Measurements from ENCODE around the gene TUBA4A. TPM values are rescaled to one million over a fixed set of nuclear protein-coding genes. Genes with fewer than 3 reads are reported as not detected.

TUBA4A gene
- 100 to 1,000 TPM; 217 to 228 TPM for total RNA-seq

DNA sequence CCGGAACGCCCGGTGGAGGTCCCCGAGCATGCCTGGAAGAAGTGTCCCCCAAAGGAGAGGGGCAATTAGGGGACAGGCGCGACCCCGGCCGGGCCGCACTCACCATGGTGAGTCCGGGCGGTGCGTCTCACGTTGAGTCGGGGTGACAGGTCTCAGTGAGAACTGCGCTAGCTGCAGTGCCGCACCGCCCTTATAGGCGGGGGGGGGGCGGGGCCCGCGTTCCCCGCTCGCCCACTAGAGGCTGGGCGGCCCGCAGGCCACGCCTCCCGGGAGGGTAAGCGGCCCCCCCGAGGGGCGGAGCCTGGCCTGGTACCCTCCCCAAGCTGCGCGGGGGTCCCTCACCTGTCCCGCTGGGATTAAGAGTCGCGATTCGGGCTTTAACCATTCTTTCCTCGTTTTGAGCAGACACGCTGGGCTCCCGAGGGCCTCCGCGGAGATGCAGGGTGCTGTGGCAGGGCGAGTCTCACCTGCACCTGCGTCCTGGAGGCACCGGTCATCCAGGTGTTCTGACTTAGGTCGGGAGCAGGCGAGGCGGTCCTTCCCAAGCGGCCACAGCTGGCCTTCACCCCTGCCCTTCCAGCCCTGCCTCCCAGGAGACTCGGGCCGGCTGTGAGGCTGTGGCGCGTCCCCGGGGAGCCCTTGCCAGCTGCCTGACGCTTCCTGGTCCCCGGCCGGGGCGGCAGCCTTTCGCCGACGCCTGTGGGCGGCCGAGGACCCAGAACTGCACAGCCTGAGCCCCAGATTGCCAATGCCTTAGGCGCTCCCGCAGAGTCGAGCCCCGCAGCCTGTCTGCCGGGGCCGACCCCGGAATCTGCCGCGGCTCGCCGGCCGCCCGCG is at the start of gene TUBA4A:
TSS of gene TUBA4A (minus strand) at position 166 of the 837 bp plus-strand sequence. CDS start at position 106, 60 bp downstream.

DNA sequence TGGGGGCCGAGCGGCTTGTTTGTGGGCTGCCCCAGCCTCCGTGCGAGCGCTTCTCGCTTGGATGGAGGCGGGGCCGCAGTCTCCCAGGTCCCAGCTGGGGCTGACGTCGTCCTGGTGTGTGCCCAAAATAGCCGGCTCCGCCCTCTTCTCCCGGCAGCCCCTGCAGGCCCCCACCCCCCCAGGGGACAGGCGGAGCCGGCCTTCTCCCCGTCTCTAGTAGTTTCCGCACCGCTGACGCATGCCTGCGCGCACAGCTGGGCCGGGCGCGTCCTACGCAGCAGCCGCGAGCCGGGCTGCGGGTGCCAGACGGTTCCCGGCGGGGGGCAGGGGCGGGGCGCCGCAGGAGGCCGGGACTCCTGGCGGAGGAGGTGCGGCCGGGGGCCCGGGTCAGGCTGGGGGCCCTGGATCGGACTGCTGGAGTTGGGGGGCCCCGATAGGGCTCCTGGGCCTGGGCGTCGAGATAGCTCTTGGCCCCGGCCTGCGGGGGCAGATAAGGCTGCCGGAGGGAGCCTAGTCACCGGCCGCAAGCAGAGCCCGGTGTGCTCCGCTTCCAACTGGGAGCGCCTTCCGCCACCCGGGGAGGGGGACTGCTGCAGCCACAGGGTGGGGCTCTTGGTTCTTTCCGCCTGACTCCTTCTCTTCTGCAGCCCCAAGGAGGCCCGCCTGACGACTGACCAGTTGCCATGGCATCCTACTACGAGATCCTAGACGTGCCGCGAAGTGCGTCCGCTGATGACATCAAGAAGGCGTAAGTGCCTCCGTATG is 25.6 kb upstream of the TUBA4A start, which contains the start of gene DNAJB2:
TSS of gene DNAJB2 (plus strand) at position 216 of the 765 bp plus-strand sequence. CDS start at position 684, 468 bp downstream.

DNA sequence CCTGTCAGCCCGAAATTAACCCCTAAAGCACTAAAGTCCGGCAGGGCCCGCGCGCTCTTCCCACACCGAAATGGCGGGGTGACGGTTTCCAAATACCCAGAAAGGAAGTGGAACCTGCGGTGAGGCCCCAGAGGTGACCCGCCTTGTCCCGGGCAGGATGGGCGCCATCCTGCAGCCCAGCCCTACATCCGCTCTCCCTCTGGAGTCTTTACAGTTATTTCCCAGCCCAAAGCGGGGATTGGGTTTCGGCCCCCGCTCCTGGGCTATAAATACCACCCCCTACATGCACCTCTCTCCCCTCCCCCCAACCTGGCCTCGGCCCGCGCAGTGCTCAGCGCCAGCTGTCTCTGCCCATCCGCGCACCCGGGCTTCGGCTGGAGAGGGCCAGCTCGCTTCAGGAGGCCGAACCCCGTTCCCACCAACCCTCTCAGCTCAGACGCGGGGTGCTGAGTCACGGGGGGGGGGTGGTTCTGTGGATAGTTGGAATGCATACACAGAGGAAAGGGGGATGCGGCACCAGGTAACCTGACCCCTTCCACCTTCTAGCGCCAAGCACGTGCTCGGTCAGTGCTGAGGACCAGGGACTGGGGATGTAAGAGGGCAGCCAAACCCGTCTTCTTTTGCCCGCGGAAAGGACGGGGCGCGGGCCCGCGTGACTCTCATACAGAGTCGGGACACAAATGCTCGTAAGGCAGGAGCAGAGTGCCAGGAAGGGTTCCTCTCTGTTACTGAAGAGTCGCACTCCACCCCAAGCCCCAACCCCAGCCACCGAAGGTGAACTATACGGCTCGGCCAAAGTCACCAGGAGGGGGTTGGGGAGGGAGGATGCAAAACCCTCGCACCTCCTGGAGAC is 592 bp downstream of the TUBA4A start, which contains the start of gene TUBA4B:
TSS of gene TUBA4B (plus strand) at position 344 of the 853 bp plus-strand sequence. CDS start at position 509, 165 bp downstream.

DNA sequence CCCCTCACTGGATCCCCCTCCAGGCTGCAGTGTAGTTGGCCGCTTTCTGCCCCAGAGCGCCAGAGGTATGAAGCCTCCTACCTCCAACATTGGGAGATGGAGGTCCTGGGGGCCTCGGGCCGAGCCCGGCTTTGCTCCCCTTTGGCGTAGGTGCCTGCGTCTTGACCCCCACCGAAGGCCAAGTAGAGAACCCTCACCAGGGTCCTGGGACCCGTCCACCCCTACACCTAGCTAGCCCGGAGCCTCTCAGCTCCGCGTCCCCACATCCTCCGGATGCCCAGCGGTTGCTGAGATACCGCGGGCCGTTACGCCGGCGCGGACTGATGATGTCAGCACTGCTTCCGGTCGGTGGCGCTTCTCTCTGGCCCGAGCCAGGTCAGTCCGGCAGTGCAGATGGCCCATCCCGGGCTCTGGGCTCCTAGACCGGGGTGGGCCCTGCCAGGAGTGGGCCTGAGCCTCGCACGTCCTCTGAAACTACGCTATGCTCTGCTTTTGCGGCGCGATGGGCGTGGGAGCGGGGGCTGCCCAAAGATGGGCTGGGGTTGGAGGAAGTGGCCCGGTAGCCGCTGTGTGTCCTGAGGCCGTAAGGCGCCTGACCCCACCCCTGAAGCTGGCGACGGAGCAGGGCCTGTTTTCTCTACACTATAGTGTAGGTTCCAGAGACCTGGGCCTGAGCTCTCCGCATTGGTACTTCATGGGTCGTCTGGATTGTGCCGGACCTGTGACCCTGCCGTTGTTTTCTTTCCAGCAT is 8.4 kb downstream of the TUBA4A start, which contains the start of the genes GLB1L and STK16:
TSS of gene GLB1L (minus strand) at position 297 of the 751 bp plus-strand sequence. CDS start 1,871 bp downstream, outside the sequence.
TSS of gene STK16 (plus strand) at position 332 of the 751 bp plus-strand sequence. CDS start 521 bp downstream, outside the sequence.

DNA sequence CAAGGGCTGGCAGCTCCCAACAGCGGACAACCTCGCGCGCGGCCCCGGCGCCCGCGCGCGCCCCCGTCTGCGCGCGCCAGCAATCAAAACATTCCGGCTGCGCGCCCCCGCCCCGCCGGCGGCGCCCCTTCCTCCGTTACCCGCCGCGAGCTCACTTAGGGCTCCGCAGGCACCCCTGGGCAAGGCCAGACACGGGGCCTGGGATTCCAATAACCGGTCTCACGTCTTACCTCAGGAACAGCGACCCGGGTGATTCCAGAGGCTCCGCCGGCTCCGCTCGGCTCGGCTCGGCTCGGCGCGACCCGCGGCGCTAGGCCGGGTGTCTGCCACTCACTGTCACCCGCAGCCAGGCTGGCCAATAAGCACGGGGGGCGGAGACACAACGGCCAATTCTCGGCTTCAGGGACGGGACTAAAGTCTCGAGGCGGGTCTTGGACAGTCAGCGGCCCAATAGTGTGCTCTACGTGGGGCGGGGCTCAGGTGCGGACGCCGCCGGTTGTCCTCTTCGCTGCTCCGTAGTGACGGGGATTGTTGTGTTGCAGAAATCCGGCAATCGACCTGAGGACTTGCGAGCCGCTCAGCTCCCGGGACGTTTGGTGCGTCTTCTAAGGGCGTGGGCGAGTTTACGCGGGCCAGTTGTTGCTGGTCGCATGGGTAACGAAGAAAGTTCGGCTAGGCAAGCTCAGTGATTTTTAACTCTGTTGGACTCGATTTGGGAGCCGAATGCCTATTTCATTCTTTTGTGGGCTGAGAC is 24.2 kb downstream of the TUBA4A start, which contains the start of the genes ANKZF1 and ATG9A:
TSS of gene ANKZF1 (plus strand) at position 502 of the 754 bp plus-strand sequence. CDS start 452 bp downstream, outside the sequence.
TSS of gene ATG9A (minus strand) at position 332 of the 754 bp plus-strand sequence. CDS start 1,612 bp downstream, outside the sequence.

DNA sequence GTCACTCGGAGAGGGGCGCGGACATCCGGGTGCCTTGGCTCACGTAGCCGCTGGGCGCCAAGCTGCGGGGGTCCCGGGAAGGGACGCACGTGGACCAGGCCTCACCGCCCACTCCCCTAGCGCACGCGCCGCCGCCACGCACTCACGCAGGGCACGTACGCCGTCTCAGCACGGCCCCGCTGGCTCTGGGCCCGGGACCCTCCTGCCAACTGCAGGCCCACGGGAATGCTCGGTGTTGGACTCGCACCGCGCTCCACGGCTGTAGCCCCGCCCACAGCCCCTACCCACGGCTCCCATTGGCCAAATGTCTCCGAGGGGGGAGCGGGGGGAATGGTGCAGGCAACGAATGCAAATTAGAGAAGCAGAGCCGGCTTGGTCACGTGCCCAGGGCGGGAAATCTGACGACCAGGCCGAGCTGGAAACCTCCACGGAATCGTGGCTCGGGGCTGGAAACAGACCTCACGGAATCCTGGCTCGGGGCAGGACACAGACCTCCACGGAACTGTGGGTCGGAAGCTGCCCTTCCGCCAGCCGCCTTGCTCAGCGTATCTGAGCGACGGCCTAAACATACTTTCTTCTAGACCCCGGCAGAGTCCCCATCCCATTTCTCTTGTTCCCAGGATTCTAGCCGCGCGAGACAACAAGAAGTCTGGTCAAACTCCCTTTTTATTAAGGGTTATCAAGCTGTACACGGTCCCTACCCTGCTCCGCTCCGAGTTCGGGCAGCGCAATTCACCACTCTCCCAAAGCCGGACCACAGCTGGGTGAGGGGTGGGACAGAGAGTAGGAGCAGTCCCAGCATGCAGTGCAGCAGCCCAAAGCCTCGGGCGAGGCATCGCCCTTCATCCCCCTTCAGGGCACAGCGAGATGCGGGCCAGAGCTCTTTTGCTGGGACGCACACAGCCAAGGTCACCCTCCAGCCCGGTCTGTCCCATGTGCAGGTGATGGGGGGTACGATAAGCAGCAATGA is 34.7 kb downstream of the TUBA4A start, which contains the start of gene ABCB6:
TSS of gene ABCB6 (minus strand) at position 227 of the 970 bp plus-strand sequence. CDS start 285 bp downstream, outside the sequence.

DNA sequence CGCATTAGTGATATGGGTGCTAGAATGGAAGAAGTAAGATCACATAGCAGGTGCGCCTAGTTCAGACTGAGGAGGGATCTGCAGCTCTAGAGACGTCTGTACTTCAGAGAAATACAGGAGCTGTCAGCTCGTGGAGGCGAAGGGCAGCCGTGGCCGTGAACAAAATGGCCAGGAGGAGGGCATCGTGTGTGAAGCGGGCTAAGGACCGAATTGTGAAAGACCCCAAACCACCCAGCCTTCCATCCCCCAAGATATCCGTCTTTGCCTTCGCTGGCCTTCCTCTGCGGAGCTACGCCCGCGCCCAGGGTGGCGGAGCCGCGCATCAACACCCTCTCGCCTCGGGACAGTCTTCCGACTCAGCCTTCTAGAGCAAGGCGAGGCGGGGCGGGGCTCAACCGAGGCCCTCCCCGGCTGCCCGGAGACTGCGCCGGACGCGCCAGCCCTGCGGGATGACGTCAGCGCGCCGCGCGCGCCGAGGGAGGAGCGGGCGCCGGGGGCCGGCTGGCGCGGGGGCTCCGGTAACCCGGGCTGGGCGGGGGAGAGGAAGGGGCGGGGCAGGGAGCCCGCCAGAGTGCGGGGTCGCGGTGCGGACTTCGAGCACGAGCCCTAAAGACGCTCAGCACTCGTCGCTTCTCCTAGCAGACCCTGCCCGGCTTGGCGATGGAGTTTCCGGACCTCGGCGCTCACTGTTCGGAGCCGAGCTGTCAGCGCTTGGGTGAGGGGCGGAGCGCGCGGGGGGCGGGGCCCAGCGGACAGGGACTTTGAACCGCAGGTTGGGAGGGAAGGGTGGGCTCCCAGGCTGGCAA is 47.2 kb downstream of the TUBA4A start, which contains the start of gene ZFAND2B:
TSS of gene ZFAND2B (plus strand) at position 455 of the 806 bp plus-strand sequence. CDS start at position 661, 206 bp downstream.

Small RNA genes within 50 kb of the gene (microRNA-seq; reads per million reads assigned to microRNA genes)
- not detected for gene MIR153-1 (ENCODE audit: borderline microRNAs expressed, borderline replicate concordance)

Other genes with a start within 250 kb of the TUBA4A start
- not detected for gene CFAP65, start 212.4 kb downstream of the TUBA4A start, total RNA-seq
- under 1 TPM in 1 of 2 experiments, not detected in 1; 0.10 TPM for gene IHH, start 193.0 kb downstream of the TUBA4A start, total RNA-seq
- gene NHEJ1, start 93.1 kb downstream of the TUBA4A start, total RNA-seq = 10 to 100 TPM; 16.7 to 22.8 TPM
- 1 to 10 TPM; 1.6 to 2.5 TPM for gene SLC23A3, start 83.9 kb downstream of the TUBA4A start, total RNA-seq
- gene CNPPD1, start 77.0 kb downstream of the TUBA4A start, total RNA-seq = 10 to 100 TPM; 65.5 to 67.9 TPM
- gene RETREG2, start 75.6 kb downstream of the TUBA4A start, total RNA-seq = 100 to 1,000 TPM in 1 of 2 experiments, 10 to 100 TPM in 1; 99.6 to 106 TPM
- gene ZFAND2B, start 47.1 kb downstream of the TUBA4A start, total RNA-seq = 10 to 100 TPM; 52.4 to 54.4 TPM
- gene ABCB6, start 35.0 kb downstream of the TUBA4A start, total RNA-seq = 10 to 100 TPM; 11.0 to 11.8 TPM
- gene ATG9A, start 24.3 kb downstream of the TUBA4A start, total RNA-seq = 10 to 100 TPM; 50.3 to 54.3 TPM
- 100 to 1,000 TPM; 149 to 167 TPM for gene ANKZF1, start 24.1 kb downstream of the TUBA4A start, total RNA-seq
- 1 to 10 TPM; 2.9 to 4.9 TPM for gene GLB1L, start 8.5 kb downstream of the TUBA4A start, total RNA-seq
- 10 to 100 TPM; 35.1 to 36.1 TPM for gene STK16, start 8.4 kb downstream of the TUBA4A start, total RNA-seq
- not detected for gene TUBA4B, start 675 bp downstream of the TUBA4A start, total RNA-seq
- gene DNAJB2, start 25.4 kb upstream of the TUBA4A start, total RNA-seq = 10 to 100 TPM; 40.7 to 42.6 TPM
- not detected for gene PTPRN, start 55.5 kb upstream of the TUBA4A start, total RNA-seq
- gene RESP18, start 78.8 kb upstream of the TUBA4A start, total RNA-seq = not detected
- 10 to 100 TPM; 53.6 to 64.0 TPM for gene DNPEP, start 134.0 kb upstream of the TUBA4A start, total RNA-seq
- gene DES, start 164.5 kb upstream of the TUBA4A start, total RNA-seq = not detected
- gene SPEG, start 180.9 kb upstream of the TUBA4A start, total RNA-seq = 1 to 10 TPM; 1.5 to 1.7 TPM
- 10 to 100 TPM; 30.4 to 33.7 TPM for gene GMPPA, start 245.0 kb upstream of the TUBA4A start, total RNA-seq